Suprapubic skin (tissue), 4 donors: ENCODE data around the gene NAP1L1.

Source experiments
- CTCF ChIP-seq, 2 donors: fragments of 200-600 bp in 1 of 2; fragments of 450-650 bp in 1 of 2; sonication (generic) in 1 of 2; IDR thresholded peaks; one replicate each; pipeline ENCODE4 v1.5.1; 2016 to 2019; ENCODE audit warnings: antibody characterized with exemption in 2 of 2, mild to moderate bottlenecking in 1 of 2, moderate library complexity in 1 of 2
- POLR2A ChIP-seq, 2 donors: fragments of 450-650 bp; IDR thresholded peaks; one replicate each; pipeline ENCODE4 v1.6.1; 2017; ENCODE audit warnings: antibody characterized with exemption in 2 of 2, mild to moderate bottlenecking in 2 of 2, moderate library complexity in 2 of 2
- POLR2AphosphoS5 ChIP-seq, 3 donors: sonication (generic); formaldehyde crosslinking; IDR thresholded peaks; one replicate each; pipeline ENCODE4 v1.6.1; 2017; ENCODE audit warnings: antibody characterized with exemption in 3 of 3

- no peak for TF ChIP-seq POLR2AphosphoS5 (IDR thresholded peaks at IDR 0.05)
- TF ChIP-seq CTCF (IDR thresholded peaks at IDR 0.05) = no peak
- TF ChIP-seq POLR2A (IDR thresholded peaks at IDR 0.05) = no peak
Observed at GRCh38 chr12:76103958-76104357, 19.5 kb upstream of the NAP1L1 start.
